GM19463 (cell line): ENCODE measurements around the gene SH2D4B.
"Not testable (repeated sequence)": the region's sequence is repeated elsewhere in the genome, so short reads cannot be mapped to it uniquely, and the experiment has no call there.

Experiments
- ATAC-seq: cut with Tn5 transposase; IDR thresholded peaks from one replicate; pipeline ENCODE4 v1.9.1; 2021; ENCODE audit warnings: mild to moderate bottlenecking, moderate library complexity; ENCODE audit not compliant: unreplicated experiment

The SH2D4B gene

GRCh38 chr10:80542053-80542452 lies 4.4 kb downstream of the SH2D4B start:
- no peak for ATAC-seq

- no peak for ATAC-seq
Measured at GRCh38 chr10:80542652-80543318, 5.1 kb downstream of the SH2D4B start.

GRCh38 chr10:80543319-80543672 lies 5.6 kb downstream of the SH2D4B start:
- ATAC-seq, result not testable (repeated sequence)

- no peak for ATAC-seq
Measured at GRCh38 chr10:80544316-80544953, 6.7 kb downstream of the SH2D4B start.

- no peak for ATAC-seq
Measured at GRCh38 chr10:80545258-80545881, 7.7 kb downstream of the SH2D4B start.

GRCh38 chr10:80552151-80552646 lies 14.5 kb downstream of the SH2D4B start:
- ATAC-seq, result no peak

- ATAC-seq, result no peak
Measured at GRCh38 chr10:80553436-80553835, 15.7 kb downstream of the SH2D4B start.

GRCh38 chr10:80554050-80554449 lies 16.3 kb downstream of the SH2D4B start:
- ATAC-seq, result no peak

- ATAC-seq, result no peak
Measured at GRCh38 chr10:80555415-80555814, 17.7 kb downstream of the SH2D4B start.

GRCh38 chr10:80561950-80562349 lies 24.2 kb downstream of the SH2D4B start:
- no peak for ATAC-seq

GRCh38 chr10:80567292-80567691 lies 29.6 kb downstream of the SH2D4B start:
- ATAC-seq, result no peak

GRCh38 chr10:80569131-80569895 lies 31.6 kb downstream of the SH2D4B start:
- ATAC-seq, result no peak

- ATAC-seq, result no peak
Measured at GRCh38 chr10:80571352-80571751, 33.6 kb downstream of the SH2D4B start.

- no peak for ATAC-seq
Measured at GRCh38 chr10:80579181-80579763, 41.6 kb downstream of the SH2D4B start.

- no peak for ATAC-seq
Measured at GRCh38 chr10:80579849-80580637, 42.3 kb downstream of the SH2D4B start.

GRCh38 chr10:80580638-80581468 lies 43.2 kb downstream of the SH2D4B start:
- no peak for ATAC-seq

- no peak for ATAC-seq
Measured at GRCh38 chr10:80581469-80581835, 43.8 kb downstream of the SH2D4B start.

GRCh38 chr10:80582286-80582960 lies 44.7 kb downstream of the SH2D4B start:
- no peak for ATAC-seq

GRCh38 chr10:80583685-80584084 lies 46.0 kb downstream of the SH2D4B start:
- ATAC-seq, result no peak
